ENCODE measurements around the gene BCL10. TPM values are rescaled to one million over a fixed set of nuclear protein-coding genes. Genes with fewer than 3 reads are reported as not detected.

The BCL10 gene
- total RNA-seq, 1 donor from 2014 or later = 27.2 TPM

- Mint-ChIP-seq H3K4me3 (no peak overlapping the region), H3K36me3 (peaks cover 10% of the 10 kb centered on the region), H3K27ac (peak overlapping the region; percentile 87), H3K27me3 (ENCODE audit: low read depth) (no peaks in the 10 kb centered on the region), H3K4me1 (peaks cover 63% of the 10 kb centered on the region), H3K9me3 (peaks cover 17% of the 10 kb centered on the region)
- TF ChIP-seq CTCF (IDR thresholded peaks at IDR 0.05; ENCODE audit: unreplicated experiment) = no peak
- no peak for DNase-seq (ENCODE audit: low spot score in 2 of 2, unreplicated experiment in 2 of 2)
These were observed 55.7 kb downstream of the BCL10 start for GRCh38 chr1:85220756-85221201.

- TF ChIP-seq CTCF (IDR thresholded peaks at IDR 0.05; ENCODE audit: unreplicated experiment) = no peak
- H3K4me3 Mint-ChIP-seq = no peak overlapping the region
- DNase-seq (ENCODE audit: low spot score in 2 of 2, unreplicated experiment in 2 of 2) = no peak
- peaks cover 63% of the 10 kb centered on the region for H3K4me1 Mint-ChIP-seq
- no peaks in the 10 kb centered on the region for H3K27me3 Mint-ChIP-seq (ENCODE audit: low read depth)
- peaks cover 18% of the 10 kb centered on the region for H3K9me3 Mint-ChIP-seq
- peaks cover 10% of the 10 kb centered on the region for H3K36me3 Mint-ChIP-seq
- H3K27ac Mint-ChIP-seq = peak overlapping the region; percentile 87
These were observed 56.4 kb downstream of the BCL10 start for GRCh38 chr1:85219853-85220610.

GRCh38 chr1:85216697-85217096 is 59.7 kb downstream of the BCL10 start:
- DNase-seq (ENCODE audit: low spot score in 2 of 2, unreplicated experiment in 2 of 2) = no peak
- Mint-ChIP-seq H3K36me3 (peaks cover 10% of the 10 kb centered on the region), H3K27me3 (ENCODE audit: low read depth) (no peaks in the 10 kb centered on the region), H3K4me1 (peaks cover 53% of the 10 kb centered on the region), H3K27ac (peak overlapping the region; percentile 93), H3K4me3 (no peak overlapping the region), H3K9me3 (peaks cover 14% of the 10 kb centered on the region)
- no peak for TF ChIP-seq CTCF (IDR thresholded peaks at IDR 0.05; ENCODE audit: unreplicated experiment)

Other genes with a start within 250 kb of the BCL10 start
- 6.5 to 7.6 TPM (median 7.1 TPM) in 3 replicates for gene MCOLN3, start 228.1 kb downstream of the BCL10 start, total RNA-seq
- gene SYDE2, start 75.6 kb downstream of the BCL10 start, total RNA-seq = 40.2 to 42.4 TPM (median 41.7 TPM) in 3 replicates
- 44.6 to 48.2 TPM (median 47.4 TPM) in 3 replicates for gene C1orf52, start 17.0 kb downstream of the BCL10 start, total RNA-seq
- 26.1 to 28.9 TPM (median 27.3 TPM) in 3 replicates for gene DDAH1, start 188.5 kb upstream of the BCL10 start, total RNA-seq

All from mesothelial cell of epicardium (in vitro differentiated cells).